Naive B cell (primary cell): ENCODE data around the gene ZNF219. TPM values are rescaled to one million over a fixed set of nuclear protein-coding genes. Genes with fewer than 3 reads are reported as not detected.

Source experiments
- polyA plus RNA-seq, 6 donors: library from polyadenylated mRNA; unstranded; fragments of 300-500 nt; fragmentation: Illumina TruSeq; gene quantifications; one replicate each; pipeline ENCODE4 v1.2.3, GENCODE V29; 2021; ENCODE audit warnings: low read depth in 6 of 6

The ZNF219 gene
- polyA plus RNA-seq, 6 donors from 2014 or later, result 0.13 to 1.1 (median 0.56) TPM; not detected in 2

Other genes with a start within 250 kb of the ZNF219 start
- gene RNASE3, start 207.3 kb downstream of the ZNF219 start, polyA plus RNA-seq, result not detected
- gene RNASE2, start 143.2 kb downstream of the ZNF219 start, polyA plus RNA-seq, result 1 to 10 TPM in 2 of 6 donors, under 1 TPM in 1, not detected in 3; 0.41 to 1.7 (median 1.3) TPM
- gene METTL17, start 108.7 kb downstream of the ZNF219 start, polyA plus RNA-seq, result 10 to 100 TPM; 53.0 to 73.5 (median 59.7) TPM
- gene SLC39A2, start 99.4 kb downstream of the ZNF219 start, polyA plus RNA-seq, result not detected
- 1 to 10 TPM; 5.7 to 9.8 (median 7.1) TPM for gene NDRG2, start 73.6 kb downstream of the ZNF219 start, polyA plus RNA-seq
- not detected for gene TPPP2, start 68.4 kb downstream of the ZNF219 start, polyA plus RNA-seq
- not detected for gene RNASE13, start 63.8 kb downstream of the ZNF219 start, polyA plus RNA-seq
- gene RNASE7, start 56.3 kb downstream of the ZNF219 start, polyA plus RNA-seq, result not detected
- gene RNASE8, start 40.8 kb downstream of the ZNF219 start, polyA plus RNA-seq, result not detected
- gene ARHGEF40, start 28.4 kb downstream of the ZNF219 start, polyA plus RNA-seq, result under 1 TPM in 5 of 6 donors, not detected in 1; 0.07 to 0.99 (median 0.27) TPM
- gene TMEM253, start 2.4 kb upstream of the ZNF219 start, polyA plus RNA-seq, result not detected
- not detected for gene OR5AU1, start 57.4 kb upstream of the ZNF219 start, polyA plus RNA-seq
- gene HNRNPC, start 170.8 kb upstream of the ZNF219 start, polyA plus RNA-seq, result 1,000 to 10,000 TPM in 2 of 6 donors, 100 to 1,000 TPM in 4; 797 to 1,243 (median 873) TPM
- gene RPGRIP1, start 181.4 kb upstream of the ZNF219 start, polyA plus RNA-seq, result under 1 TPM in 1 of 6 donors, not detected in 5; 0.26 TPM